ENCODE results near the gene PTPRH.
A peak's percentile ranks its signal among the peaks of the same experiment; 100 is the strongest.

The PTPRH gene

DNA sequence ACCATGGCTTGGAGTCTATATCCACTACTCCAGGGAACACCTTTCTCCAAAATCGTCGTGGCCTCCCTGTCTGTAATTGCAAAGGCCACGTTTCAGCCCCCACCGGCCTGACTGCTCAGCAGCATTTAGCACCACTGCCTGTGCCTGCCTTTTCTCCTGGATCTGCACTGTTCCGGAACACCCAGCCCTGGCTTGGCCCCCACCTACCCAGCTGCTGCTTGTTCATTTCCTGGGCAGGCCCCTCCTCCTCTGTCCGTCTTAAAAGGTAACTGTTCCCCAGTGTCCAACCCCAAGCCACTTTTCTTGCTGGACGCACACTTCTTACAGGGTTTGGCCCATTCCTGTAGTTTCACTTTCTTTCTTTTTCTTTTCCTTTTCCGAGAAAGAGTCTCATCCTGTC lies 20.7 kb downstream of the PTPRH start:
- peaks cover 4 to 14% (median 10%) of the 10 kb centered on the region in 5 donors for H3K27me3 ChIP-seq (ENCODE audit: control insufficient read depth in 5 of 5, insufficient read depth in 4 of 5, low read length in 5 of 5)
- H3K4me1 ChIP-seq (ENCODE audit: control insufficient read depth in 5 of 5, insufficient read depth in 5 of 5, low read length in 5 of 5): peaks cover 0 to 2% (median 0%) of the 10 kb centered on the region in 5 donors
- H3K36me3 ChIP-seq (ENCODE audit: control insufficient read depth in 5 of 5, insufficient read depth in 5 of 5, low read length in 5 of 5): no peaks in the 10 kb centered on the region
- no peak overlapping the region for H3K4me3 ChIP-seq (ENCODE audit: low read depth in 1 of 5, low read length in 5 of 5)
- H3K9ac ChIP-seq (ENCODE audit: low read length in 5 of 5): no peak overlapping the region
- H3K9me3 ChIP-seq (ENCODE audit: control insufficient read depth in 5 of 5, low read length in 5 of 5): no peaks in the 10 kb centered on the region
- H3K27ac ChIP-seq (ENCODE audit: low read depth, low read length): no peak overlapping the region

DNA sequence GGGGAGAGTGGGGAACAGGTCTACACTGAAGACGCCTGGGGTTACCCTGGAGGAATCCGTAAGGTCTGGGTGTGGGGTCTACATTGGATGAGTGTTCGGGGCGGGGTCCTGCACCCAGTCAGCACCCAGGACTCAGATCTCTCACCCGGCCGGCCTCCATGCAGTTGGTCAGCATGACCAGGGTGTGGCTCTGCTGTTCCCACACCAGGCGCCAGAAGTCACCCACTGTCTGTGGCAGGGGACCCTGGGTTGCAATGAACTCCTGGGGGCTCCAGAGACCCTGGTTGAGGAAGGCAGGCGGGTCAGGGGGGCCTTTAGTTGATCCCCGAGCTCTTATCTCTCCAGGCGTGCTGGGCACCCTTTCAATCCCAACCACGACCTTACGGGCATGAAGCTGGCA lies 23.2 kb downstream of the PTPRH start:
- Histone ChIP-seq H3K27ac (ENCODE audit: low read depth, low read length) (no peak overlapping the region), H3K27me3 (ENCODE audit: control insufficient read depth in 5 of 5, insufficient read depth in 4 of 5, low read length in 5 of 5) (peaks cover 3 to 24% (median 18%) of the 10 kb centered on the region in 5 donors), H3K36me3 (ENCODE audit: control insufficient read depth in 5 of 5, insufficient read depth in 5 of 5, low read length in 5 of 5) (no peaks in the 10 kb centered on the region), H3K4me1 (ENCODE audit: control insufficient read depth in 5 of 5, insufficient read depth in 5 of 5, low read length in 5 of 5) (peaks cover 0 to 2% (median 0%) of the 10 kb centered on the region in 5 donors), H3K9me3 (ENCODE audit: control insufficient read depth in 5 of 5, low read length in 5 of 5) (no peaks in the 10 kb centered on the region), H3K4me3 (ENCODE audit: low read depth in 1 of 5, low read length in 5 of 5) (no peak overlapping the region), H3K9ac (ENCODE audit: low read length in 5 of 5) (no peak overlapping the region)

DNA sequence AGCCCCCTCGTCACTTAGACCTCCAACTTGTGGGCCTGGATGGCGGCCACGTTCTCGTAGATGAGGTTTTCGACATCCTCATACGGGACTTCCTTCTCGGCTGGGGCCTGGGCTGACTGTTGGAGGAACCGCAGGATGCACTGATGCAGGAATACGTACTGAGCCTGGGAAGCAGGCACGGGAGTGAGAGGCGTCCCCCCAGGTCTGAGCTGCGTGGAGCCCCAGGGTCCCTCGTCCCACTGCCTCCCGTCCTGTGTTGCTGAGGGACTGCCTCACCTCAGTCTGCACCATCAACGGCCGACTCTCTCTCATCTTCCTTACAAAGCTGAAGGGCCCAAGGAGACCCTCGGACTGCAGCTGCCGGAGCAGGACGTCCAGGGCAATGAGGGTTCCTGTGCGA lies 27.6 kb downstream of the PTPRH start:
- Histone ChIP-seq H3K4me1 (ENCODE audit: control insufficient read depth in 5 of 5, insufficient read depth in 5 of 5, low read length in 5 of 5) (peaks cover 0 to 11% (median 10%) of the 10 kb centered on the region in 5 donors), H3K4me3 (ENCODE audit: low read depth in 1 of 5, low read length in 5 of 5) (no peak overlapping the region), H3K9me3 (ENCODE audit: control insufficient read depth in 5 of 5, low read length in 5 of 5) (no peaks in the 10 kb centered on the region), H3K36me3 (ENCODE audit: control insufficient read depth in 5 of 5, insufficient read depth in 5 of 5, low read length in 5 of 5) (no peaks in the 10 kb centered on the region), H3K27me3 (ENCODE audit: control insufficient read depth in 5 of 5, insufficient read depth in 4 of 5, low read length in 5 of 5) (peaks cover 27 to 65% (median 55%) of the 10 kb centered on the region in 5 donors), H3K9ac (ENCODE audit: low read length in 5 of 5) (no peak overlapping the region), H3K27ac (ENCODE audit: low read depth, low read length) (no peak overlapping the region)

DNA sequence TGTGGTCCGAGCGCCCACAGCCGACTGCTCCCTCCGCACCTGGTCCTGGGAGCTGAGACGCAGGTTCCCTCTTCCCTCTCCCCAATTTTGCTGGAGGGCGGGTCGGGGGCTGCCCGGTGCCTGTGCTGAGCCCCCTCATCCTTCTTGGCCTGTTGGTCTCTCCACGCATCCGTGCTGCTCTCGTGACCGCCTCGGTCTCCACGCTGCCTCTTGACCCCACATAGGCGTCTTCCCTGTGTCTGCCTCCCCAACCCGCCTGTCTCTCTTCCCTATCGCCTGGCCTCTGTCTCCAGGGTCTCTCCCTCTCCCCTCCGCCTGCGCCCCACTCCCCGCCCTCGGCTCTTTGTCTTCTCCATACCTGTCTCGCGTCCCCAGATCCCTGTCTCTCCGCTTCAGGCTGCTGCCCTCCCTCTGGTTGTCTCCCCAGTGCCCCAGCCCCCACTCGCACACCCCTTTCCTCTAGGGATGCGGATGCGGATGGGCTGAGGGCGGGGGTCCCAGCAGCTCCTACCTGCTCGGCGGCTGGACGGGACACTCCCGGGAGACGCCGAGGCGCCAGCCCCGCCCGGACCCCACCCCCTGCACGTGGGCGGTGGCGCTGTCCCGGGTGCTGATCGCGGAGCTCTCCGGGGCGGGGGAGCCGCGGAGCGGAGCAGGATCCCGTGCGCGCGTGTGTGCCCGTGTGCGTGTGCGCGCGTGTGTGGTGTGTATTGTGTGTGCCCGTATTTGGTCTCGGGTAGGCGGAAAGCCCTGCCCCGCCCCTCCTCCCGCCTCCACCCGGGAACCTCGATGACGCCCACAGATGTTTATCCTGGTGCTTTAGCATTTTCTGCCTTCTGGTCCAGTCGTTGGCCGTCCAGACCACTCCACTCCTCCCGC lies 29.5 kb downstream of the PTPRH start, which contains the start of gene SYT5:
Gene SYT5 (minus strand): TSS at position 684 of the 879 bp plus-strand sequence. CDS start 1,248 bp downstream, outside the sequence.
- Histone ChIP-seq H3K4me1 (ENCODE audit: control insufficient read depth in 5 of 5, insufficient read depth in 5 of 5, low read length in 5 of 5) (peaks cover 0 to 11% (median 10%) of the 10 kb centered on the region in 5 donors), H3K27me3 (ENCODE audit: control insufficient read depth in 5 of 5, insufficient read depth in 4 of 5, low read length in 5 of 5) (peaks cover 46 to 75% (median 66%) of the 10 kb centered on the region in 5 donors), H3K36me3 (ENCODE audit: control insufficient read depth in 5 of 5, insufficient read depth in 5 of 5, low read length in 5 of 5) (no peaks in the 10 kb centered on the region), H3K4me3 (ENCODE audit: low read depth in 1 of 5, low read length in 5 of 5) (peak within 1 kb of the TSS in 4 of 5 donors; percentile 22 to 55 (median 40)), H3K27ac (ENCODE audit: low read depth, low read length) (no peak within 1 kb of the TSS), H3K9me3 (ENCODE audit: control insufficient read depth in 5 of 5, low read length in 5 of 5) (peaks cover 0 to 3% (median 0%) of the 10 kb centered on the region in 5 donors), H3K9ac (ENCODE audit: low read length in 5 of 5) (no peak within 1 kb of the TSS)

DNA sequence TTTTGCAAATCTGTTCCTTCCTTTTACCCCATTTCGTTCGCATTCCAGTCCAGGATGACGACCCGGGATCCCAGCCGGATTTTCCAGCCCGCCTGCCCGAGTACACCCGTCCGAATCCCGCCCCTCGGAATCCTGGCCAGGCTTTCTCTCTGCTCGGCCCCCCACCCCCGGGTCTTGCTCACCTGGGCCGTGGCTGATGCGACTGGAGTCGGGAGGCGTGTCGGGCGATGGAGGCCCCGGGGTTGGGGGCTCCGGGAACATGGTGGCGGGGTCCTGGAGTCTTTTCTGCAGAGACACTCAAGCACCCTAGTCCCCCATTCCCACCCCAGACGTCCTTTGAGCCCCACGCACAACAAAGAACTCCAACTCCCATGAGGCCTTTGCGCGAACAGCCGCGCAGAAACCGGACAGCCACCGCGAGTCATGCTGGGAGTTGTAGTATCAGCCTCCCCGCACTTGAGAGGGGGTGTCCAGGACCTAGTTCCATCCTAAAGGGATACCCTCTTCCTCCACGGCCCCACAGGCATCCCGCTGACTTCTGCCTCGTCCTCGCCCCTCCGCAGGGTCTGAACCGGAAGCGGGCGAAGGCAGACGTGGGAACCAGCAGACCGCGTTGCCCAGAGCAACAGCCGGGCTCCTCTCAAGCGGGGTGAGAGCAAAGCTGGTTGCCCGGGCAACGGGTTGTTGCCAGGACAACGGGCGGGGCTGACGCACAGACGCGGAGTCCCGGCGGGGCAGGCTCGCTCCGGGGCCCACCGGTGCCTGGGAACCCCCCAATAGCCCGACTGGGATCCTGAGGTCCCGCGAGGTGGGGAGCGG lies 30.3 kb downstream of the PTPRH start:
- Histone ChIP-seq H3K4me3 (ENCODE audit: low read depth in 1 of 5, low read length in 5 of 5) (peak overlapping the region in 4 of 5 donors; percentile 22 to 55 (median 40)), H3K9ac (ENCODE audit: low read length in 5 of 5) (no peak overlapping the region), H3K27ac (ENCODE audit: low read depth, low read length) (no peak overlapping the region), H3K4me1 (ENCODE audit: control insufficient read depth in 5 of 5, insufficient read depth in 5 of 5, low read length in 5 of 5) (peaks cover 0 to 11% (median 10%) of the 10 kb centered on the region in 5 donors), H3K36me3 (ENCODE audit: control insufficient read depth in 5 of 5, insufficient read depth in 5 of 5, low read length in 5 of 5) (no peaks in the 10 kb centered on the region), H3K9me3 (ENCODE audit: control insufficient read depth in 5 of 5, low read length in 5 of 5) (peaks cover 0 to 3% (median 0%) of the 10 kb centered on the region in 5 donors), H3K27me3 (ENCODE audit: control insufficient read depth in 5 of 5, insufficient read depth in 4 of 5, low read length in 5 of 5) (peaks cover 54 to 83% (median 75%) of the 10 kb centered on the region in 5 donors)

DNA sequence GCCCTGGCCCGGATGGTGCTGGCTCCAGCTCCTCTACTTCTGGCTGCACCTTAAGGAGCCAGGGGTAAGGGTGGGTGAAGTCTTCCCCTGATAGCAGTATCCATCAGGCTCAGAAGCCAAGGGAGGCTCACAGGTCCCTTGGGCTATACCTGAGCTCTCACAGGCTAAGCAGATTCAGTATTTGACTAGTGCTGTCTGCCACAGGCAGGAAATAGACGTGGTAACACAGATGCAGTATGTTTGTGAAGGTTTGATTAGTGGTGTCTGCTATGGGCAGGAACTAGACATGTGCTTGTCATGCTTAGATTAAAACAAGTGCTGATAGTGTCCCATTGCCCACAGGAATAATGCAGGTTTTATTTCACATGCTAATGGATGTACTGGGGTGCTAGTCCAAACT lies 33.2 kb downstream of the PTPRH start:
- Histone ChIP-seq H3K36me3 (ENCODE audit: control insufficient read depth in 5 of 5, insufficient read depth in 5 of 5, low read length in 5 of 5) (no peaks in the 10 kb centered on the region), H3K4me1 (ENCODE audit: control insufficient read depth in 5 of 5, insufficient read depth in 5 of 5, low read length in 5 of 5) (peaks cover 0 to 20% (median 15%) of the 10 kb centered on the region in 5 donors), H3K27ac (ENCODE audit: low read depth, low read length) (no peak overlapping the region), H3K9ac (ENCODE audit: low read length in 5 of 5) (no peak overlapping the region), H3K9me3 (ENCODE audit: control insufficient read depth in 5 of 5, low read length in 5 of 5) (peaks cover 0 to 3% (median 0%) of the 10 kb centered on the region in 5 donors), H3K4me3 (ENCODE audit: low read depth in 1 of 5, low read length in 5 of 5) (no peak overlapping the region), H3K27me3 (ENCODE audit: control insufficient read depth in 5 of 5, insufficient read depth in 4 of 5, low read length in 5 of 5) (peaks cover 65 to 92% (median 80%) of the 10 kb centered on the region in 5 donors)

DNA sequence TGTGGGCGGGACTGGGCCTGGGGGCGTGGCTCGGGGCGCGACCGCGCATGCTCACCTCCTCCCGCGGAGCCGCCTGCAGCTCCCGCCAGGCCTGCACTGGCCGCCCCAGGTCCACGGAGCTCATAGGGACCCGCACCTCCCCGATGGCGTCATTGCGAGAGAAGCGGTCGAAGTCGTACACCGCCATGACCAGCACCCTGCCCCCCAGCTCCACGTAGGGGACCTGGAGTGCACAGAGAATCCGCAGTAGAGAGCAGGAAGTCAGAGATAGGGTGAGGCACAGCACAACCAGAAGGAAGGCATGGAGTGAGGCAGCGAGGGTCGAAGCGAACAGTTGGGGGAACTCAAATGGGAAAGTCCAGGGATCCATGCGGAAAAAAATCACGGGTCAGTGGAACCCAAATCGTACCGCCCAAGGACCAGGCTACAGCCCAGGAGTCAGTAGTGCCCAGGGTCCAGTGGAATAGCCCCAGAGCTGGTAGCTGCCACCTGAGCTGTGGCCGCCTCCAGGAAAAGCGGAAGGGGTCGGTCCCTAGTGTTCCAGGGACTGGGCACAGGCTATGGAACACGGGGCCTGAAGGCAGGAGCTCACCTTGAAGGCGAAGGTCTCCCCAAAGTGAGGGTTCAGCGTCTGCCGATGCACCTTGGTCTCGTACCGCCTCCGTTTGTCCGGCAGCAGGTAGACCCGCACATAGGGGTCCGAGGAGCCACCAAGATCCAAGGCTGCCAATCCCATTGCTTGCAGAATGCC lies 34.0 kb downstream of the PTPRH start:
- Histone ChIP-seq H3K4me1 (ENCODE audit: control insufficient read depth in 5 of 5, insufficient read depth in 5 of 5, low read length in 5 of 5) (peaks cover 0 to 20% (median 15%) of the 10 kb centered on the region in 5 donors), H3K36me3 (ENCODE audit: control insufficient read depth in 5 of 5, insufficient read depth in 5 of 5, low read length in 5 of 5) (no peaks in the 10 kb centered on the region), H3K27ac (ENCODE audit: low read depth, low read length) (no peak overlapping the region), H3K9ac (ENCODE audit: low read length in 5 of 5) (no peak overlapping the region), H3K27me3 (ENCODE audit: control insufficient read depth in 5 of 5, insufficient read depth in 4 of 5, low read length in 5 of 5) (peaks cover 63 to 89% (median 77%) of the 10 kb centered on the region in 5 donors), H3K9me3 (ENCODE audit: control insufficient read depth in 5 of 5, low read length in 5 of 5) (peaks cover 0 to 3% (median 0%) of the 10 kb centered on the region in 5 donors), H3K4me3 (ENCODE audit: low read depth in 1 of 5, low read length in 5 of 5) (no peak overlapping the region)

DNA sequence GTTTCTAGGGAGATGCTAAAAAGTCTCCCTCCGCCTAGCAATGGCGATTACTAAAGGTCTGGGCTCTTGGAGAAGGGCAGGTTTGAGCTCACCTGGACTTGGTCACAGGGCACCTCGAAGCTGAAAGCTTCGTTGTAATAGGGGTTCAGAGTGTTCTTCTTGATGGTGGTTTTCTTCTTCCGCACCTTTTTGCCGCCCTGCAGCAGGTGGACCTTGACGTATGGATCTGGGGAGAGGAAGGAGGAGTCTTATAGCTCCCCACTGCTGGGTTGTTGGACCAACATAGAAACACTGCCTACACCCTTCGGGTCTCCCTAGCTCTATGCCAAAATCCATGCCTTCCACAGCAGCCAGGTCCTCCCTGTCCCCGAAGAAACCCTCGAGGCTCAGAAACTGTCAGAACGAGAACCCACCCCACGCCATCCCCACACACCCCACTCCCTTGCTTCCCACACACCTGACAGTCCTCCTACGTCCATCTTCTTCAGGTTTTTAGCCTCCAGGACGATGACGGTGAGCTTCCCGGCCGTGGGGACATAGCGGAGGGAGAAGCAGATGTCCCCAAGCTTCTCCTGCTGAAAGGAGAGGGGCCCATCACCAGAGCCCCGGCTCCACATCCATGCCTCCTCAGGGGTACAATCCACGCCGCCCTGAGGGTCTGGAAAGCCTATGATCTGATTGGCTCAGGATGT lies 34.7 kb downstream of the PTPRH start:
- Histone ChIP-seq H3K4me1 (ENCODE audit: control insufficient read depth in 5 of 5, insufficient read depth in 5 of 5, low read length in 5 of 5) (peaks cover 0 to 18% (median 15%) of the 10 kb centered on the region in 5 donors), H3K4me3 (ENCODE audit: low read depth in 1 of 5, low read length in 5 of 5) (no peak overlapping the region), H3K27me3 (ENCODE audit: control insufficient read depth in 5 of 5, insufficient read depth in 4 of 5, low read length in 5 of 5) (peaks cover 66 to 89% (median 76%) of the 10 kb centered on the region in 5 donors)

More for the DNA sequence above, 34.7 kb downstream of the PTPRH start:
- Histone ChIP-seq H3K9me3 (ENCODE audit: control insufficient read depth in 5 of 5, low read length in 5 of 5) (peaks cover 0 to 3% (median 0%) of the 10 kb centered on the region in 5 donors), H3K27ac (ENCODE audit: low read depth, low read length) (no peak overlapping the region), H3K36me3 (ENCODE audit: control insufficient read depth in 5 of 5, insufficient read depth in 5 of 5, low read length in 5 of 5) (no peaks in the 10 kb centered on the region), H3K9ac (ENCODE audit: low read length in 5 of 5) (no peak overlapping the region)

Data from subcutaneous abdominal adipose tissue (tissue), 5 donors.